Activated CD8-positive, alpha-beta memory T cell treated with anti-CD3 and anti-CD28 coated beads for 1 hour (primary cell): ENCODE results near the gene DSCAM.

Experiments
- DNase-seq, 2 donors: peaks; one replicate each; pipeline ENCODE4 v3.0.0-alpha.2; 2020; ENCODE audit warnings: low read depth in 1 of 2; ENCODE audit errors: extremely low read depth in 1 of 2

The DSCAM gene

GRCh38 chr21:40783404-40783803, 63.6 kb downstream of the DSCAM start:
- DNase-seq, result no peak

- DNase-seq, result no peak
These were observed 76.4 kb downstream of the DSCAM start for GRCh38 chr21:40770435-40771055.

GRCh38 chr21:40769231-40769630, 77.7 kb downstream of the DSCAM start:
- no peak for DNase-seq

- no peak for DNase-seq
These were observed 78.9 kb downstream of the DSCAM start for GRCh38 chr21:40768056-40768455.

DNA sequence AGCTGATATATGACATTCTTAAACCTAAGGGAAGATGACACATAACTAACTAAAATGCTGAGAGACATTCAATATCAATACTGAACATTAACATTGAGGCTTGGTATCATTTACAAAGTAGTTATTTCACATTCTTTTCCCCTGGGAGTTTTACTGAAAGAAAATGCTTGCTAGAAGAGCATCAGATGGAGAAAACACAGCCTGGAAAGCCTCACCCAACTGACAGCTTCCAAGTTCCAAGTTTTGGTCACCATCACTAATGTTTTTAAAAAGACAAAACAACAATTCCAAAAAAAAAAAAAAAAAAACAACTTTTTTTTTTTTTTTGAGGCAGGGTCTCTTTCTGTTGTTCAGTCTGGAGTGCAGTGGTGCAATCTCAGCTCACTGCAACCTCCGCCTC, 80.6 kb downstream of the DSCAM start:
- no peak for DNase-seq

- no peak for DNase-seq
These were observed 81.1 kb downstream of the DSCAM start for GRCh38 chr21:40765811-40766210.

DNA sequence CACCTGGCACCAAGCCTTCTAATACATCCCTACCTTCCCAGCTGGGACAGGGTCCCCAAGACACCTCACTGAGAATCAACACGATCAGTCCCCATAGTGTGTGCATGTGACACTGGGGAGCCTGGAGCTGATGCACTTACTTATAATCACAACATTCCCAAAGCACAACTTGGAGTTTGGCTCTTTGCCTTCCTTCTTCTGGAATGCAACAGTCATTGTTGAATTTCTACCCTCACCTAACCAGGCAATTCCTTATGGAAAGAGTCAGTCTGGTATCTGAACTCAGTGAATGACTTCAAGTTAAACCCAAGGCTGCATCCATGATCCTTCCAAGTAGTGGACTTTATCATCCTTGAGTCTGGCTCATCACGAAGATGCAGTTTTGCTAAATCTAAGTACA, 86.1 kb downstream of the DSCAM start:
- no peak for DNase-seq

- DNase-seq, result no peak
These were observed 87.9 kb downstream of the DSCAM start for GRCh38 chr21:40759061-40759460.

GRCh38 chr21:40757366-40757765, 89.6 kb downstream of the DSCAM start:
- no peak for DNase-seq

- DNase-seq, result no peak
These were observed 92.5 kb downstream of the DSCAM start for GRCh38 chr21:40754466-40754865.

GRCh38 chr21:40753756-40754155, 93.2 kb downstream of the DSCAM start:
- no peak for DNase-seq

GRCh38 chr21:40752125-40752524, 94.8 kb downstream of the DSCAM start:
- DNase-seq, result no peak

GRCh38 chr21:40751221-40751620, 95.7 kb downstream of the DSCAM start:
- no peak for DNase-seq

GRCh38 chr21:40736145-40736544, 110.8 kb downstream of the DSCAM start:
- no peak for DNase-seq

GRCh38 chr21:40733024-40733397, 113.9 kb downstream of the DSCAM start:
- no peak for DNase-seq

DNA sequence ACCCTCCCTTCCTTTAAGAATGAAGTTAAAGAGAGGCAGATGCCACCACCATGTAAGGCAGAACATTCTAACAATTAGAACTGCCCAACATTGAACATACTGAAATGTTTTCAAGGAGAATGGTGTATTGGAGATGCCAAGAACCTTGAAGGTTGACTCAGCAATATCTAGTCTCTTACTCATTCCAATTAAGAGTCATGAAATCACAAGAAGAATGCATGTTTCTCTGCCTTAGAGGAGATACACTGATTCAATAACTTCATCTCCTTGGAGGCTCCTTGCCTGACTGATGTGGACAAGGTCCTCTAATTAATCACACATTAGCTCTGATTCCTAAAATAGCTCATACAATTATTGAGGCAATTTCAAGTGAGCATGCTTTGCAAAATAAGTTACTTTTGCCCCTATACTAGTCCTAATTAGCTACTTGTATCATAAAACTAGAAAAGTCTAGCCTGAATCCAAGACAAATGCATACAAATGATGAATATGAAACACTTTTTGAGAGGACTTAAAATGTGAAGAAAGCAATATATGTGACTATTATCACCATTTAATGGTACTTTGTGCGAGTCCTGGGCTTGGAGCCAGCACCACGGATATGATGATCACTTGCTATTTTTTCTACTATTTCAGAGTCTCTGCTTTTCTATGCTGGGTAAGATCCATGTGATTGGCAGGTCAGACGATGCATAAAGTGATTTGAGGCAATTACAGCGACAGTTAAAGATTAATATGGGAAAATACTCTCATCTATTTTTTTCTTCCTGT, 114.5 kb downstream of the DSCAM start:
- DNase-seq, result no peak

GRCh38 chr21:40731206-40731605, 115.8 kb downstream of the DSCAM start:
- DNase-seq, result no peak

GRCh38 chr21:40730426-40730800, 116.5 kb downstream of the DSCAM start:
- DNase-seq, result no peak

DNA sequence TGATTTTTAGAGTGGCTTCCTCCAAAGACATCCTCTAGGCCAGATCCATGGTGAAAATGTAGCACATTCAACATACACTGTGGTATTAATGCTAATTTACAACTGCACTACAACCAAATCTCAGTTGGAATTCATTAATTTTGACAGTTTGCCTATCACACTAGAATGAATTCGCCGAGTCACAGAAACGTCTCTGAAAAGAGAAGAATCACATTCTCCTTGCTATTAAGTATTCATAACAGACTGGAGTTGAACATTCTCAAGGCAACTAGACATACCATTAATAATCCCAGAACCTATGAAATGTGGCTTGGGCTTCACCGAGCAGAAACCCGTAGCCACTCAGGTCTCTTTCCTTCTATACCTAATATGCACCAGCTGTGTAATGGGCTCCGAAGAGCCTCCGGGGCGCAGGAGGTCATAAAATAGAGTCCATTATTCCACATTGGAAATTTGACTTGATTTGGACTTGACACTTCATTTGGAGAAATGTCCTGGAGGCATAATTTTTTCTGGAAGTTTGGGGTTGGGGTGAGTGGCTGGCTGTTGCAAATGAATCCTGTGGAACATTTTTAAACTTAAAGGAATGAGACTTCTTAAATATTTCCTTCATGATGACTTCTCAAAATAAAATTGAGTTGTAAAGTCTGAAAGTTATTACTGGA, 117.1 kb downstream of the DSCAM start:
- DNase-seq, result no peak

DNA sequence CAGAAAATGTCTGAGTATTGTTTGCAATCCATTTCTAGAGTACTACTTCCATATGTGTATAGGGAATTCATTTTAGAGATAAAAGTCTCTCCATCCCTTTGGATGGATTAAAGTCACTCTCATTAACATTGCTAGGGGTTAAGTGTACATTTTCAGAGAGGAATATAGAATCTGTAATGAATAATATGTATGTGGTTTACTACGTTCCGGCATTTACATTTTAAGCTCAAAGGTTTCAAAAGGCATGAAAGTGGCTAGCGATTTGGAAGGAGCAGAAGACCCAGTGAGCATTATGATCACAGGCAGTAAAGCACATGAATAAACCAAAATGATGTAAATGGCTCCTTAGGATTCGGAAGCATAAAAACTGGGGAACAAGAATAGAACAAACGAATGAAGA, 123.0 kb downstream of the DSCAM start:
- DNase-seq, result no peak

- no peak for DNase-seq
These were observed 123.6 kb downstream of the DSCAM start for GRCh38 chr21:40723317-40723716.

- DNase-seq, result no peak
These were observed 127.3 kb downstream of the DSCAM start for GRCh38 chr21:40719615-40720014.
